ENCODE measurements around the gene ANKRD42.

- TF ChIP-seq POLR2A (IDR thresholded peaks at IDR 0.05; ENCODE audit: low read length) (no peak), GATA1 (IDR thresholded peaks at IDR 0.05; ENCODE audit: low read depth, low read length) (no peak)
These were observed 71.8 kb downstream of the ANKRD42 start for GRCh38 chr11:83265331-83265730.
